ENCODE data around the gene NEDD9.

NEDD9 gene

DNA sequence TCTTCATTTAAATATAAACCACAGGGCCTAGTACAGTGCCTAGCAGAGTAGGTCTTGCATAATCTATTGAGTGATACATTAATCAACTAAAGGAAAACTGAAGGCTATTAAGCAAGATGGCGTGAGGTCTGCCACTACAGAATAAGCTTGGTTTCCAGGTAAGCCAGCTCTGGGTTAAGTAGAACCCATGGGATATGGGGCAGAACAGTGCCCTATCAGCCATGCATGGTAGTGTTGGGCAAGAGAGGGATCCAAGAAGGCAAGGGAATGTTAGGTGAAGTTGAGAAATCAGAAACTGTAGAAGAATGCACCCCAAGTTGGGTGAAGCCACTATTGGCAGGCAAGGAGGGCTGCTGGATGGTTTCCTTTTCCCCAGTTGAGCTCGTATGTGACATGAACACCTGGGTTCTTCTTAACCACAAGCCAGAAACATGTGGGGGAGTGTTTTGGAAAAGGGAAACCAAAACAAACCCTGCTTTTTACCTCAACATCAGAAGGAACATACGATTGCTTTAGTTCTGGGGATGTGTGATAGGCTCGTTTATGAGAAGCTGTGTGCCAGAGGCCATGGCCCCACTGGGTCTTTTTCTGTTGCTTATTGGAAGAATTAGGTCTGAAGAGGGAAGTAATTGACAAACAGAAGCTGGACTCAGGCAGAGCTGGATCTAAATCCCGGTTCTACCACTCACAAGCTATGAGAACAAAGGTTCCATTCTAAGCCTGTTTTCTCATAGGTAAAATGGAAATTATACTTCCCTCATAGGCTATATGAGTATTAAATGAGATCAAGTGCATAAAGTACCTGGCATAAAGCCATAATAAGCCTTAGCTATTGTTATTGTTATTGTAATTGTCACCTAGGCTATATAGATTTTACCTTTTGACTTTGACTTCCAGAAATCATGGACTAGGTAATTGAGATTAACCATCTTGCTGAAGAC is 33.5 kb downstream of the NEDD9 start:
- Histone ChIP-seq H3K9me3 (ENCODE audit: control insufficient read depth, insufficient read depth, low read depth, low read length) (no peaks in the 10 kb centered on the region), H3K4me3 (ENCODE audit: low read depth, low read length) (no peak overlapping the region), H3K36me3 (ENCODE audit: control insufficient read depth in 2 of 2, insufficient read depth in 1 of 2, low read length in 2 of 2) (no peaks in the 10 kb centered on the region), H3K27ac (ENCODE audit: extremely low read depth, low read depth, low read length) (no peak overlapping the region), H3K4me1 (ENCODE audit: control insufficient read depth, insufficient read depth, low read length) (peaks cover 15% of the 10 kb centered on the region)
- no peak for TF ChIP-seq FEZF1 (tag by site-specific recombination; IDR thresholded peaks at IDR 0.05)
- TF ChIP-seq ZNF140 (tag by site-specific recombination; IDR thresholded peaks at IDR 0.05) = no peak
- TF ChIP-seq SP3 (tag by site-specific recombination; IDR thresholded peaks at IDR 0.05) = no peak
- TF ChIP-seq ZNF626 (tag by site-specific recombination; IDR thresholded peaks at IDR 0.05) = no peak
- TF ChIP-seq, protein P1, sequence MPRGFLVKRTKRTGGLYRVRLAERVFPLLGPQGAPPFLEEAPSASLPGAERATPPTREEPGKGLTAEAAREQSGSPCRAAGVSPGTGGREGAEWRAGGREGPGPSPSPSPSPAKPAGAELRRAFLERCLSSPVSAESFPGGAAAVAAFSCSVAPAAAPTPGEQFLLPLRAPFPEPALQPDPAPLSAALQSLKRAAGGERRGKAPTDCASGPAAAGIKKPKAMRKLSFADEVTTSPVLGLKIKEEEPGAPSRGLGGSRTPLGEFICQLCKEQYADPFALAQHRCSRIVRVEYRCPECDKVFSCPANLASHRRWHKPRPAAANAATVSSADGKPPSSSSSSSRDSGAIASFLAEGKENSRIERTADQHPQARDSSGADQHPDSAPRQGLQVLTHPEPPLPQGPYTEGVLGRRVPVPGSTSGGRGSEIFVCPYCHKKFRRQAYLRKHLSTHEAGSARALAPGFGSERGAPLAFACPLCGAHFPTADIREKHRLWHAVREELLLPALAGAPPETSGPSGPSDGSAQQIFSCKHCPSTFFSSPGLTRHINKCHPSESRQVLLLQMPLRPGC (tag by site-specific recombination; IDR thresholded peaks at IDR 0.05) = no peak
- no peak for TF ChIP-seq ZBTB8A (tag by site-specific recombination; IDR thresholded peaks at IDR 0.05)
- TF ChIP-seq OSR2 (tag by site-specific recombination; IDR thresholded peaks at IDR 0.05) = no peak
- TF ChIP-seq, protein P2, sequence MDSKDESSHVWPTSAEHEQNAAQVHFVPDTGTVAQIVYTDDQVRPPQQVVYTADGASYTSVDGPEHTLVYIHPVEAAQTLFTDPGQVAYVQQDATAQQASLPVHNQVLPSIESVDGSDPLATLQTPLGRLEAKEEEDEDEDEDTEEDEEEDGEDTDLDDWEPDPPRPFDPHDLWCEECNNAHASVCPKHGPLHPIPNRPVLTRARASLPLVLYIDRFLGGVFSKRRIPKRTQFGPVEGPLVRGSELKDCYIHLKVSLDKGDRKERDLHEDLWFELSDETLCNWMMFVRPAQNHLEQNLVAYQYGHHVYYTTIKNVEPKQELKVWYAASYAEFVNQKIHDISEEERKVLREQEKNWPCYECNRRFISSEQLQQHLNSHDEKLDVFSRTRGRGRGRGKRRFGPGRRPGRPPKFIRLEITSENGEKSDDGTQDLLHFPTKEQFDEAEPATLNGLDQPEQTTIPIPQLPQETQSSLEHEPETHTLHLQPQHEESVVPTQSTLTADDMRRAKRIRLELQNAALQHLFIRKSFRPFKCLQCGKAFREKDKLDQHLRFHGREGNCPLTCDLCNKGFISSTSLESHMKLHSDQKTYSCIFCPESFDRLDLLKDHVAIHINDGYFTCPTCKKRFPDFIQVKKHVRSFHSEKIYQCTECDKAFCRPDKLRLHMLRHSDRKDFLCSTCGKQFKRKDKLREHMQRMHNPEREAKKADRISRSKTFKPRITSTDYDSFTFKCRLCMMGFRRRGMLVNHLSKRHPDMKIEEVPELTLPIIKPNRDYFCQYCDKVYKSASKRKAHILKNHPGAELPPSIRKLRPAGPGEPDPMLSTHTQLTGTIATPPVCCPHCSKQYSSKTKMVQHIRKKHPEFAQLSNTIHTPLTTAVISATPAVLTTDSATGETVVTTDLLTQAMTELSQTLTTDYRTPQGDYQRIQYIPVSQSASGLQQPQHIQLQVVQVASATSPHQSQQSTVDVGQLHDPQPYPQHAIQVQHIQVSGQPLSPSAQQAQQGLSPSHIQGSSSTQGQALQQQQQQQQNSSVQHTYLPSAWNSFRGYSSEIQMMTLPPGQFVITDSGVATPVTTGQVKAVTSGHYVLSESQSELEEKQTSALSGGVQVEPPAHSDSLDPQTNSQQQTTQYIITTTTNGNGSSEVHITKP (tag by site-specific recombination; IDR thresholded peaks at IDR 0.05) = no peak
- POLR2A ChIA-PET = no interaction called here
- CTCF ChIA-PET = interaction anchor here (0.6 to 2.3 kb wide), 3 partner anchors 27 to 1077 kb away, joined by 3 to 10 read pairs (median 3); no protein-coding TSS in a partner anchor

DNA sequence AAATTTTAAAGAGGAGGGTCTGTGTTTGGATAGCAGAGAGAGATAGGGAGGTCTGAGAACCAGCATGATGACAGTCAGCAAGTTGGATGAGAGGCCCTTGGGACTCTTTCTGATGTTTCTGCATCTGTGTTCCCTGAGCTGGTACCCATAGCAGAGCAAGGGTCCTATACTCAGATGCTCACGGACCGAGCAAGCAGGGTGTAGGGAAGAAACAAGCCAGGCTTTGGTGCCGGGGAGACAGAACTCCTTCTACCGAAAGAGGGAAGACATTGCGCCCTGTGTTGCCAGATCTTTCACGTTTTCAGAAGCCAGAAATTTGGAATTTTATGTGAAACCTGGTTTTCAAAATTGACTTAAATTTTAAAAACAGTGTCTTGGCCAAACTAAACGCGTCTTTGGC is 34.6 kb downstream of the NEDD9 start:
- POLR2A ChIA-PET = no interaction called here
- CTCF ChIA-PET = interaction anchor here (2.3 kb wide), 1 partner anchor 26 kb away, joined by 10 read pairs; no protein-coding TSS in a partner anchor
- H3K36me3 ChIP-seq (ENCODE audit: control insufficient read depth in 2 of 2, insufficient read depth in 1 of 2, low read length in 2 of 2) = peaks cover 0 to 4% of the 10 kb centered on the region in 2 experiments; a peak in 2 of 3 replicates
- TF ChIP-seq SP2 (tag by site-specific recombination; IDR thresholded peaks at IDR 0.05) (no peak), ZNF146 (tag by site-specific recombination; IDR thresholded peaks at IDR 0.05) (no peak), ZNF830 (tag by site-specific recombination; IDR thresholded peaks at IDR 0.05; ENCODE audit: low read depth) (no peak), ZNF747 (tag by site-specific recombination; IDR thresholded peaks at IDR 0.05) (no peak), ZBTB48 (tag by site-specific recombination; IDR thresholded peaks at IDR 0.05) (no peak), ZNF404 (tag by site-specific recombination; IDR thresholded peaks at IDR 0.05) (no peak)
- TF ChIP-seq, protein P3, sequence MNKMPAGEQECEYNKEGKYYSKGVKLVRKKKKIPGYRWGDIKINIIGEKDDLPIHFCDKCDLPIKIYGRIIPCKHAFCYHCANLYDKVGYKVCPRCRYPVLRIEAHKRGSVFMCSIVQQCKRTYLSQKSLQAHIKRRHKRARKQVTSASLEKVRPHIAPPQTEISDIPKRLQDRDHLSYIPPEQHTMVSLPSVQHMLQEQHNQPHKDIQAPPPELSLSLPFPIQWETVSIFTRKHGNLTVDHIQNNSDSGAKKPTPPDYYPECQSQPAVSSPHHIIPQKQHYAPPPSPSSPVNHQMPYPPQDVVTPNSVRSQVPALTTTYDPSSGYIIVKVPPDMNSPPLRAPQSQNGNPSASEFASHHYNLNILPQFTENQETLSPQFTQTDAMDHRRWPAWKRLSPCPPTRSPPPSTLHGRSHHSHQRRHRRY (tag by site-specific recombination; IDR thresholded peaks at IDR 0.05) = no peak
- no peaks in the 10 kb centered on the region for H3K9me3 ChIP-seq (ENCODE audit: control insufficient read depth, insufficient read depth, low read depth, low read length)
- peaks cover 11% of the 10 kb centered on the region for H3K4me1 ChIP-seq (ENCODE audit: control insufficient read depth, insufficient read depth, low read length)
- no peak overlapping the region for H3K27ac ChIP-seq (ENCODE audit: extremely low read depth, low read depth, low read length)
- H3K4me3 ChIP-seq (ENCODE audit: low read depth, low read length) = no peak overlapping the region
